Skin of body (tissue), 2 donors: ENCODE results near the gene CDC42SE2. TPM values are rescaled to one million over a fixed set of nuclear protein-coding genes. Genes with fewer than 3 reads are reported as not detected.
"Not testable (repeated sequence)": the region's sequence is repeated elsewhere in the genome, so short reads cannot be mapped to it uniquely, and the experiment has no call there.

Source experiments
- DNase-seq: peaks from one replicate; lab custom pipeline; 2025; lab: John Stamatoyannopoulos, UW
- total RNA-seq: library from RNA; depleted of rRNA; stranded (reverse); fragments of >200 nt; gene quantifications from one replicate; pipeline ENCODE4 v1.2.3, GENCODE V29; 2014

Gene CDC42SE2
- total RNA-seq, 1 donor from 2014 or later, result 29.9 TPM

GRCh38 chr5:131277875-131278740, 14.3 kb downstream of the CDC42SE2 start:
- DNase-seq, result no peak

GRCh38 chr5:131278741-131279124, 14.9 kb downstream of the CDC42SE2 start:
- DNase-seq, result not testable (repeated sequence)

GRCh38 chr5:131279204-131279603, 15.4 kb downstream of the CDC42SE2 start:
- no peak for DNase-seq

- no peak for DNase-seq
Observed at GRCh38 chr5:131280417-131280816, 16.6 kb downstream of the CDC42SE2 start.

GRCh38 chr5:131281133-131281867, 17.4 kb downstream of the CDC42SE2 start:
- no peak for DNase-seq

GRCh38 chr5:131281868-131282234, 18.0 kb downstream of the CDC42SE2 start:
- DNase-seq, result no peak

GRCh38 chr5:131282235-131282634, 18.4 kb downstream of the CDC42SE2 start:
- DNase-seq, result no peak

- no peak for DNase-seq
Observed at GRCh38 chr5:131285703-131286399, 22.0 kb downstream of the CDC42SE2 start.

- no peak for DNase-seq
Observed at GRCh38 chr5:131286400-131286715, 22.5 kb downstream of the CDC42SE2 start.

- DNase-seq, result no peak
Observed at GRCh38 chr5:131288328-131288727, 24.5 kb downstream of the CDC42SE2 start.

- DNase-seq, result no peak
Observed at GRCh38 chr5:131289738-131290137, 25.9 kb downstream of the CDC42SE2 start.

- DNase-seq, result no peak
Observed at GRCh38 chr5:131296213-131296672, 32.4 kb downstream of the CDC42SE2 start.

GRCh38 chr5:131297886-131298285, 34.0 kb downstream of the CDC42SE2 start:
- no peak for DNase-seq

GRCh38 chr5:131299465-131299864, 35.6 kb downstream of the CDC42SE2 start:
- no peak for DNase-seq

- no peak for DNase-seq
Observed at GRCh38 chr5:131302506-131302905, 38.7 kb downstream of the CDC42SE2 start.

GRCh38 chr5:131303537-131303936, 39.7 kb downstream of the CDC42SE2 start:
- DNase-seq, result no peak

GRCh38 chr5:131304414-131304813, 40.6 kb downstream of the CDC42SE2 start:
- no peak for DNase-seq

- DNase-seq, result no peak
Observed at GRCh38 chr5:131305138-131305689, 41.4 kb downstream of the CDC42SE2 start.

- DNase-seq, result no peak
Observed at GRCh38 chr5:131305906-131306305, 42.1 kb downstream of the CDC42SE2 start.

GRCh38 chr5:131312235-131312772, 48.5 kb downstream of the CDC42SE2 start:
- not testable (repeated sequence) for DNase-seq

GRCh38 chr5:131316026-131316425, 52.2 kb downstream of the CDC42SE2 start:
- no peak for DNase-seq
